GM19455 (cell line): ENCODE results near the gene TRIM62.
"Not testable (repeated sequence)": the region's sequence is repeated elsewhere in the genome, so short reads cannot be mapped to it uniquely, and the experiment has no call there.

Experiments used
- ATAC-seq: cut with Tn5 transposase; IDR thresholded peaks from one replicate; pipeline ENCODE4 v1.9.1; 2021; ENCODE audit not compliant: unreplicated experiment

The TRIM62 gene

DNA sequence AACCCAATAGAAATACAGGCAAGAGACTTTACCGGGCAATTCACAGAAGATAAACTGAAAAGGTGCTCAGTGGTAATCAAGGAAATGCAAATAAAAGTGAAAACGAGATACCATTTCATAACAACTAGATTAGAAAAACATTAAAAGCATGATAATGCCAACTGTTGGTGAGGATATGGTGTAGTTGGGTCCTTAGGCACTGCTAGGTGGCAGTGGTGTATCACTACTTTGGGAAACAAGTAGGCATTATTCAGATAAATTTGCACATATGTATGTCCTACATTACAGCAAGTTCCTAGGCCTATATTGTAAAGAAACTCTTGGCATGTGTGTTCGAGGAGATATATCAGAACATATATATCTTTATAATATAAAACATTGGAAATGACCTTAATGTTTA is 69.9 kb downstream of the TRIM62 start:
- no peak for ATAC-seq

DNA sequence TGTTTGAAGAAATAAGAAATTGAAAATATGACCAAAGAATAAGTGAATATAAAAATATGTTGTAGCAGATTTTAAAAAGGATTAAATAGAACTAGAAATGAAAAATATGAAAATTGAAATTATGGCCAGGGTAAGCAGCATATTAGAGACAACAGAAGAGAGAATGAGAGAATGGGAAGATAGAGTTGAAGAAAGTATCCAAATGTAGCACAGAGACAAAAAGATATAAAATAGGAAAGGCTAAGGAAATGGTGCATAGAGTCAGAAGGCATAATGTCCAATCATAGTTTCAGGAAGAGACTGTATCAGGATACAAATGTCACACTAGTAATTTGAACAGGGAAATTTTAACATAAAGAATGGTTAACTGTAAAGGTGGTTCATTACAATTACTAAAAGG is 71.4 kb downstream of the TRIM62 start:
- no peak for ATAC-seq

DNA sequence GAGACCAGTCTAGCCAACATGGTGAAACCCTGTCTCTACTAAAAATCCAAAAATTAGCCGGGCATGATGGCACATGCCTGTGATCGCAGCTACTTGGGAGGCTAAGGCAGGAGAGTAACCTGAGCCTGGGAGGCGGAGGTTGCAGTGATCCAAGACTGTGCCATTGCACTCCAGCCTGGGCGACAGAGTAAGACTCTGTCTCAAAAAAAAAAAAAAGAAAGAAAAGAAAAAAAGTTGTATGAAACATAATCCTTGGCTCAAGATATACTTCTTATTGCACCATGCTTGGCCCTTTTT is 81.8 kb downstream of the TRIM62 start:
- not testable (repeated sequence) for ATAC-seq

DNA sequence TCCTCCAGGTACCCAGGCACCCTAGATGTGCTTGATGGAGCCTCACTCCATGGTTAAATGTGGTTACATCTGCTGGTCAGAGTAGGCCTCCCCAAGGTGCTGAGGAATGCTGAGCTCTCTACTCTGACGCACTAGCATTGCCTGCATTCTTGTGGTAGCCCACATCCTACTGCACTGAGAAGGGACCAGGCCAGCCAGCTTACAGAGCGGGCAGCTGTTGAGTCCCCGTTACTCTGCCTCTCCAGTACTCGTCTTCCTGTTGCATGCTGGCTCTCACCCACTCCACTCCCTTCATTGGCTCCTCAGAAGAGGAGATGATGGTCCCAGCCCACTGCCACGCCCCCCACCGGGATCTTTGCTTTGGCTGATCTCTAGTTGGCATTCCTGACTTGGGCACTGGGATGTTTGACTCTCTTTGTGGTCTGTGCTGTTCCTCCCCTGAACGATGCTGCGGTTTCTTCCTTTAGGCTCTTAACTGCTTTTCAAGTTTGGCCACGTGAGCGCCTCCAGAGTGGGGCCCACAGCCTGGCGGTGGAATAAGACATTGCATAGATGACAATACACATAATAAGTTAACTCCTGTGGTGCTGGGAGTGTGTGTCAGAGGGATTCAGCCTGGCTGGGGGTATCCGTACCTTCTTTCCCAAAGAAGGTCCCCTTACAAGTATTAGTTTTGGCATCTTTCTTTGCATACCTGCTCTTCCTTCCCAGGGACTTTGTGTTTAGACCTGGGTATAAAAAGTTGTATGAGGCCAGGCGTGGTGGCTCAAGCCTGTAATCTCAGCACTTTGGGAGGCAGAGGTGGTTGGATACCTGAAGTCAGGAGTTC is 82.3 kb downstream of the TRIM62 start:
- no peak for ATAC-seq

DNA sequence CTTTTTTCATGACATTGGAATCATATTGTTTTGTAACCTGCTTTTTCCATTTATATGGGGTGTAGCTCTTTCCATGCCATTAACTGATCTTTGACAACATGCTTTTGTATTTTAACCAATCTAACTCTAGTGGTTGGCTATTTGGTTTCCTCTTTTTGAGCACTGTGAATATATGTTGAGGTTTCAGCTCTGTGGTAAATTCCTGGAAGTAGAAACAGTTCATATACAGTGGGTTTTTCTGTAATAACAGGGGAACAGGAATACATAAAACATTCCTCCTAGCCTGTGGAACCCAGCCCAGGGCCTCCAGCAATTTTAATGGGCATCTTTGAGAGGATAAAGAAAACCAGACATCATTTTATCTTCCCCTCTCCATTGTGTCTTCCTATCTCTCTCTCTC is 83.5 kb downstream of the TRIM62 start:
- no peak for ATAC-seq

DNA sequence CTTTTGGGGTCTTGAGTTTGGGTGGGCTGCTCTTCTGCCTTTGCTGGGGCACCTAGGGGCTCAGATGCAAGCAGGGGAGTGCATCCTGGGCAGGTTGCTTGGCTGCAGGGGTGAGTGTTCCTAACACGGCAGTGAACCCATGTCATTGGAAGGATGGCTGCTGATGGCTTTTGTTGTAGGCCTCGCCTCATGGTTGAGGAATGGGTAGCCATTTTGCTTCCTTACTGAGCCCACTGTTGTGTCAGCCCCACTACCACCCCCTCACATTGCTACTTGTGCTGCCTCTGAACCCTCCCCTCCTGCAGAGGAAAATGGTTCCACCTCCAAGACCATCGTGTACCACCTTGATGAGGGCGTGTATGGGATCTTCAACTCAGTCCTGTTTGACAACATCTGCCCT is 84.1 kb downstream of the TRIM62 start:
- no peak for ATAC-seq

DNA sequence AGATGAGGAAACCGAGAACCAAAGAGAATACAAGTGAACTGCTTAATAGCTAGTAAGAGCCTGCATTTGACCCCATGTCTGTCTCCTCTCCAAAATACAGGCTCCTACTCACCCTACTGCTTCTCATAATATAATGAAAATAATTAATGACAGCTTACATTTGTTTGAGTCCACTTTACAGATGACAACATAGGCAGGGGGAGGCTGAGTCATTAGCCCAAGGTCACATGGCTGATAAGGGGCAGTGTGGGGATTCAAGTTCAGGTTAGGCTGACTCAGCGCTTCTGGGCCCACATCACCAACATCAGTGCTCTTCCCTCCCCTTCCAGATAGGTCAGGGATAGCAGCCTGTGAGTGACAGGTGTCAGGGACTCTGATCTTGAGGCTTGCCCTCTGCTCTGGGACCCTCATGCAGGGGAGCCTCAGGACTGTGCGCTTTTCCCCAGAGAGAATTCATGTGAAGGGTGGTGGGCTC is 84.7 kb downstream of the TRIM62 start:
- ATAC-seq: no peak

DNA sequence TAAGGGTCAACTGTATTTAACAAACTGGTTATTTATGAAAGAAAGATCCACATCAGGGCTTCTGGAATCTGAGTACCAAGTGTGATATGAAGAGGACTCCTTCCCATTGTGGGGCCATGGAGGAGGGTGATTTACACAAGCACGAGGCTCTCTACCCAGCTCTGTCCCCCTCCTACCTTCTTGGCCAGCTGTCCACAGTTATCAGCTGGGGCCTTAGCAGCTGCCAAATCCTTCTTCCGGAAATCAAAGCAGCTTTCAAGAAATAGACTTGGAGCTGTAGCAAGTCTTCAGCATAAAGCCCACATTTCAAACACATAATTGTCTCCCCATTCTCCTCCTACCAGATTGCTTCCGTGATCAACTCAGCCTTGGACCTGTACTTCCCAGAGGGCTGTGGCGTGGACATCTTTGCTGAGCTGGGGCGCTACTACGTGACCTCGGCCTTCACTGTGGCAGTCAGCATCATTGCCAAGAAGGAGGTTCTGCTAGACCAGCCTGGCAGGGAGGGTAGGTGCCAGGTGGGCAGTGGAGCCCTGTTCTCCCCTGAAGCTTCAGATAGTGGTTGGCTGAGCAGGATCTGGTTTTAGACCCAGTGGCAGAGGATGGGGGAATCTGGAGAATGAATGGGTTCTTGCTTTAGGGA is 85.4 kb downstream of the TRIM62 start:
- ATAC-seq: no peak
